Dermis blood vessel endothelial cell (primary cell): ENCODE results near the gene IL2RA. TPM values are rescaled to one million over a fixed set of nuclear protein-coding genes. Genes with fewer than 3 reads are reported as not detected.
A peak's percentile ranks its signal among the peaks of the same experiment; 100 is the strongest.

Source experiments
- DNase-seq: peaks from one replicate; pipeline ENCODE4 v3.0.0; 2010
- total RNA-seq: library from RNA; depleted of rRNA; stranded (reverse); fragments of >200 nt; gene quantifications from 2 replicates; pipeline ENCODE4 v1.2.3, GENCODE V29; 2014

Gene IL2RA
- total RNA-seq, 1 donor from 2014 or later = not detected

GRCh38 chr10:6037422-6037821, 24.7 kb downstream of the IL2RA start:
- DNase-seq = no peak

GRCh38 chr10:6036861-6037321, 25.3 kb downstream of the IL2RA start:
- no peak for DNase-seq

- no peak for DNase-seq
Observed at GRCh38 chr10:6035931-6036575, 26.1 kb downstream of the IL2RA start.

- DNase-seq = no peak
Observed at GRCh38 chr10:6035101-6035834, 26.9 kb downstream of the IL2RA start.

GRCh38 chr10:6034371-6034770, 27.8 kb downstream of the IL2RA start:
- no peak for DNase-seq

GRCh38 chr10:6033954-6034353, 28.2 kb downstream of the IL2RA start:
- no peak for DNase-seq

GRCh38 chr10:6030940-6031339, 31.2 kb downstream of the IL2RA start:
- no peak for DNase-seq

GRCh38 chr10:6030217-6030616, 31.9 kb downstream of the IL2RA start:
- no peak for DNase-seq

GRCh38 chr10:6027929-6028328, 34.2 kb downstream of the IL2RA start:
- DNase-seq = no peak

GRCh38 chr10:6025683-6026255, 36.4 kb downstream of the IL2RA start:
- DNase-seq = no peak

GRCh38 chr10:6024334-6024682, 37.9 kb downstream of the IL2RA start:
- DNase-seq = no peak

GRCh38 chr10:6023661-6024333, 38.4 kb downstream of the IL2RA start:
- DNase-seq = no peak

- no peak for DNase-seq
Observed at GRCh38 chr10:6022660-6023059, 39.5 kb downstream of the IL2RA start.

- no peak for DNase-seq
Observed at GRCh38 chr10:6020826-6021225, 41.3 kb downstream of the IL2RA start.

GRCh38 chr10:6019796-6020195, 42.4 kb downstream of the IL2RA start:
- no peak for DNase-seq

GRCh38 chr10:6019010-6019782, 43.0 kb downstream of the IL2RA start:
- no peak for DNase-seq

GRCh38 chr10:6018422-6018821, 43.7 kb downstream of the IL2RA start:
- peak; percentile 50 for DNase-seq

GRCh38 chr10:6017781-6018354, 44.3 kb downstream of the IL2RA start:
- DNase-seq = no peak

GRCh38 chr10:6014241-6014761, 47.9 kb downstream of the IL2RA start:
- peak; percentile 75 for DNase-seq

GRCh38 chr10:6013413-6014192, 48.6 kb downstream of the IL2RA start:
- peak; percentile 3 for DNase-seq
